Adrenal gland (tissue), 5 donors: Measurements from ENCODE around the gene NKPD1.

Experiments
- CTCF ChIP-seq, 6 experiments: fragments of 450-650 bp in 4 of 6; fragments of 200-600 bp in 2 of 6; sonication (generic) in 1 of 6; IDR thresholded peaks; 1 replicate in 5 of 6; 2 replicates in 1 of 6; pipeline versions ENCODE4 v1.5.1 to v1.8.0; 2016 to 2021; ENCODE audit warnings: antibody characterized with exemption in 6 of 6, mild to moderate bottlenecking in 2 of 6, moderate library complexity in 1 of 6
- POLR2A ChIP-seq, 2 donors: fragments of 450-650 bp; IDR thresholded peaks; one replicate each; pipeline ENCODE4 v1.6.1; 2017; ENCODE audit warnings: antibody characterized with exemption in 2 of 2, mild to moderate bottlenecking in 2 of 2, moderate library complexity in 1 of 2
- donor health status: DM: no; HTN: no; CAD: no.

DNA sequence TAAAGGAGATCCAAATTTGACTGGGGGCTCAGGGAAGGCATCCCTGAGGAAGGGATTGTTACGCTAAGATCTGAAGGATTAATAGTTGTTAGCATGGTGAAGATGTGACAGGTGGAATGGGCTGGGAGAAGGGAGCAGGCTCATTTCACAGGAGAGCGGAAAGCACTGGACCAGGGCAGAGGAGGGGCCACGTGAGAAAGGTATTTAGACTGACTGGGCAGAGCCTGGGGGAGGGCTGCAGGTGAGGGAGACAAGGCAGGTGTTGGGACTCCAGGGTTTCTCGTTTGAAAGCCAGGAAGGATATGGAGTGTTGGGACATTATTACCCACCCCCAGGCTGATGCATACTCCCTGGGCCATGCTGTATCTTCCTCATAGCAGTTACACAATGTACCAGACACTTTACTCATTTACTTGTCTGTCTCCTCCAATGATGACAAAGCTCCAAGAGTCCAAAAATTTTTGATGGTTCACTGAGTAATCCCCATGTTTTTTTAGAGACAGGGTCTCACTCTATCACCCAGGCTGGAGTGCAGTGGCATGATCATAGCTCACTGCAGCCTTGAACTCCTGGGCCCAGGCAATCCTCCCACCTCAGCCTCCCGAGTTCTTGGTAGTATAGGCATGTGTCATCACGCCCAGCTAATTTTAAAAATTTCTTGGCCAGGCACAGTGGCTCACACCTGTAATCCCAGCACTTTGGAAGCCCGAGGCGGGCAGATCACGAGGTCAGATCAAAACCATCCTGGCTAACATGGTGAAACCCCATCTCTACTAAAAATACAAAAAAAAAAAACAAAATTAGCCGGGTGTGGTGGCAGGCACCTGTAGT is 14.9 kb upstream of the NKPD1 start:
- TF ChIP-seq CTCF (IDR thresholded peaks at IDR 0.05) (no peak), POLR2A (IDR thresholded peaks at IDR 0.05) (no peak)
